Measurements from ENCODE around the gene NSDHL.

- TF ChIP-seq CTCF (IDR thresholded peaks at IDR 0.05) (no peak), POLR2A (IDR thresholded peaks at IDR 0.05) (no peak)
These were observed 65.6 kb downstream of the NSDHL start for GRCh38 chrX:152896450-152896849.

Measured in ovary (tissue), 3 donors.